T-helper 1 cell treated with Interleukin-12 subunit alpha and Interleukin-12 subunit beta and Interleukin-4 antibody, amounts not matched to agents 30 ng/mL and 1 ng/mL, for 36 hours (primary cell): ENCODE results near the gene DENND4B. TPM values are rescaled to one million over a fixed set of nuclear protein-coding genes. Genes with fewer than 3 reads are reported as not detected.
"Not testable (repeated sequence)": the region's sequence is repeated elsewhere in the genome, so short reads cannot be mapped to it uniquely, and the experiment has no call there.

Experiments used
- intact Hi-C: fragments of 100-400 bp; cut with micrococcal nuclease; formaldehyde crosslinking; loops from one replicate; pipeline ENCODE4 v1.15.1; 2024
- total RNA-seq: library from RNA; stranded (reverse); gene quantifications from 2 replicates; pipeline ENCODE4 v1.2.3, GENCODE V29; 2022

The DENND4B gene, protein sequence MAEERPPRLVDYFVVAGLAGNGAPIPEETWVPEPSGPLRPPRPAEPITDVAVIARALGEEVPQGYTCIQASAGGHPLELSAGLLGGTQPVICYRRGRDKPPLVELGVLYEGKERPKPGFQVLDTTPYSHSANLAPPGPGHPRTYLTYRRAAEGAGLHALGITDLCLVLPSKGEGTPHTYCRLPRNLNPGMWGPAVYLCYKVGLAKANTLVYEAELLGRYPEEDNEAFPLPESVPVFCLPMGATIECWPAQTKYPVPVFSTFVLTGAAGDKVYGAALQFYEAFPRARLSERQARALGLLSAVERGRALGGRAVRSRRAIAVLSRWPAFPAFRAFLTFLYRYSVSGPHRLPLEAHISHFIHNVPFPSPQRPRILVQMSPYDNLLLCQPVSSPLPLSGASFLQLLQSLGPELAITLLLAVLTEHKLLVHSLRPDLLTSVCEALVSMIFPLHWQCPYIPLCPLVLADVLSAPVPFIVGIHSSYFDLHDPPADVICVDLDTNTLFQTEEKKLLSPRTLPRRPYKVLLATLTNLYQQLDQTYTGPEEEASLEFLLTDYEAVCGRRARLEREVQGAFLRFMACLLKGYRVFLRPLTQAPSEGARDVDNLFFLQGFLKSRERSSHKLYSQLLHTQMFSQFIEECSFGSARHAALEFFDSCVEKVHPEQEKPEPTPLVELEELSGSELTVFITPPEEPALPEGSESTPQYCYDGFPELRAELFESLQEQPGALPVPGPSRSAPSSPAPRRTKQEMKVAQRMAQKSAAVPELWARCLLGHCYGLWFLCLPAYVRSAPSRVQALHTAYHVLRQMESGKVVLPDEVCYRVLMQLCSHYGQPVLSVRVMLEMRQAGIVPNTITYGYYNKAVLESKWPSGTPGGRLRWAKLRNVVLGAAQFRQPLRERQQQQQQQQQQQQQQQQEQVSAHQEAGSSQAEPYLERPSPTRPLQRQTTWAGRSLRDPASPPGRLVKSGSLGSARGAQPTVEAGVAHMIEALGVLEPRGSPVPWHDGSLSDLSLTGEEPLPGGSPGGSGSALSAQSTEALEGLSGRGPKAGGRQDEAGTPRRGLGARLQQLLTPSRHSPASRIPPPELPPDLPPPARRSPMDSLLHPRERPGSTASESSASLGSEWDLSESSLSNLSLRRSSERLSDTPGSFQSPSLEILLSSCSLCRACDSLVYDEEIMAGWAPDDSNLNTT (N-terminal part only)
- total RNA-seq = 170 and 173 TPM in 2 replicates

DNA sequence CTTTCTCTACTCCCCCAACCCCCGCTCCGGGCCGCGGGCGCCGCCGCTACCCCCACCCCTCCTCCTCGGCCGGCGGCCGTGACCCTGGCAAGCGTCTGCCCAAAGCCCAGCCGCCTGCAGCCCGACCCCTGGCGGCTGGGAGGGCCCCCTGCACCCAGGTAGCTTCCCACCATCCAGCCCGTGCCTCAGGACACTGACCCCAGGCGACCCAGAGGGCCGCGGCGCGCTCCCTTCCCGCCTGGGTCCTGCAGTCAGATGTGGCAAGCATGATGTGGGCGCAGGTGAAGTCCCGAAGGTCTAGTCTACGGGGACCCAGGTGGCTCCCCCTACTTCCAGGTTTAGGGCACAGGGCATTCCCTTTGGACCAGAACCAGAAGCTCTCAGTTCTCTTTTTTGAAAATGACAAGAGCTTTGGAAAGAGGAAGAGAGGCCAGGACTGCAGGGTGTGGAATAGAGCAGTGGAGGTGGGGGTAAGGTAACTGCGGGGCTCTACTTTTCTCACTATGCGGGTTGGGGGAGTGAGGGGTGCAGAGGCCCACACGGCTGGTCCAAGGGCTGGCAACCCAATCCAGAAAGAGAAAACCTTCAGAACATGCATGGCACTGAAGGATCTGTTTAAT is at the start of gene DENND4B:
TSS of gene DENND4B (minus strand) at position 97 of the 620 bp plus-strand sequence. CDS start 2,344 bp downstream, outside the sequence.
- intact Hi-C loops = loop anchor here (1.0 kb wide), 2 partner anchors 21 to 31 kb away; partner anchors contain the start of genes CREB3L4 and JTB

DNA sequence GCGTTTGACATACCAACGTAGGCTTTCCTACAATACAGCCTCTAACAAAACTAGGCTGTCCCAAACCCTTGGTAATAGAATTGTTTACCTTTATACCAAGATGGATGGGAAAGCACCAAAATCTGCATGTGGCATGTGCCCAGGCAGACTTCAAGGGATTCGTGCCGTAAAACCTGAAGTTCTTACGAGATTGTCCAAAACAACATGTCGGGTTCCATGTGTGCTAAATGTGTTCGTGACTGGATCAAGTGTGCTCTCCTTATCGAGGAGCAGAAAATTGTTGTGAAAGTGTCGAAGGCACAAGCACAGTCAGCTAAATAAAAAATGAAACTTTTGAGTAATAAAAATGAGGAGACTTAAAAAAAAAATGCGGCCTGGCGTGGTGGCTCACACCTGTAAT is 49.1 kb upstream of the DENND4B start:
- intact Hi-C loops = no loop called here

DNA sequence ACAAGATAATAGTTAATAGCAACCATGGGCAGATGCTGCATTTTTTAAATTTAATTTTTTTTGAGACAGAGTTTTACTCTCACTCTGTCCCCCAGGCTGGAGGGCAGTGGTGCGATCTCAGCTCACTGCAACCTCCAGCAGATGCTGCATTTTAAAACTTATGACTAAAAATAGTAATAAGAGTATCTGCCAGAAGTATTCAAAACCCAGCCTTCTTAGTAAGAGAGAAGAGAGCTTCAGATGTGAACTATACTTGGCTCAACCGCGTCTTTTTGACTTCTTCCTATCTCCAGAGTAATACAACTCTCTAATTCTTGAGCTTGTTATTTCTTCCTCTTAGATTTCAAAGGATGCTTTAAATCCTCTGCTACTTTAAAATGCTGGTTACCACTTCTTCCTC is 48.7 kb upstream of the DENND4B start:
- intact Hi-C loops = no loop called here

DNA sequence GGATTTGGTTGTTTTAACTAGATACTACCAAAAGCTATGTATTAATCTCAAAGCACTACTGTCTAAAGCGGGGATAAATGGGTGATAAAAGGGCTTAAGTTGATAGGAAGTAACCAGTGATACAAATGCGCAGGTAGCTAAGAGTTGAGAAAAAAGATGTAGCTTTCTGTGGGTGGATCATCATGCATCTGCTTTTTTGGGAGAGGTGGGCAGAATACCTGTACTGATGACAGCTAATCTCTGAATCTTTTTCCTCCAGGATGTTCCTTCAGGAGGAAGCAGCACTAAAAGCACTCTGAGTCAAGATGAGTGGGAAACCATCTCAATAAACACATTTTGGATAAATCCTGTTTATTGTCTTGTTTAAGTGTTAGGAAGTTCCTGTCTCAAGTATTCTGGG is 45.3 kb upstream of the DENND4B start:
- intact Hi-C loops = loop anchor here (2.0 to 5.0 kb wide), 5 partner anchors 33 to 460 kb away; partner anchors contain the start of genes CRTC2 and UBAP2L

DNA sequence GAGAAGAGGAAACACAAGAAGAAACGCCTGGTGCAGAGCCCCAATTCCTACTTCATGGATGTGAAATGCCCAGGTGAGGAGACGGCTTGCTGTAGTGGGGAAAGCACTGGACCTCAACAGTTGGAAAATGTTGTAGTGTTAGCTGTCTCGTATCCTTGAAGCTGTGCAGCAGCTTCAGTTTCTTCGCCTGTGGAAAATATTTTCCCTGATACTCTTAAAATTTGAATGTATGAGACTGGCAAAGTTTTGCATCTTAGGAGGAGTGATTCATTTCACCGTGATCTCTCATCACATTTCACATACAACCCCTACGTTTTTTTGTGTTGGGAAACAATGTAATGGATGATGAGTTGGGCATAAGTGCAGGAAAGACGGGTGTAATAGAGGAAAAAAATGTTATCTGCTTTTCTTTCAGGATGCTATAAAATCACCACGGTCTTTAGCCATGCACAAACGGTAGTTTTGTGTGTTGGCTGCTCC is 44.7 kb upstream of the DENND4B start:
- intact Hi-C loops = loop anchor here (2.0 to 5.0 kb wide), 5 partner anchors 32 to 459 kb away; partner anchors contain the start of genes CRTC2 and UBAP2L

DNA sequence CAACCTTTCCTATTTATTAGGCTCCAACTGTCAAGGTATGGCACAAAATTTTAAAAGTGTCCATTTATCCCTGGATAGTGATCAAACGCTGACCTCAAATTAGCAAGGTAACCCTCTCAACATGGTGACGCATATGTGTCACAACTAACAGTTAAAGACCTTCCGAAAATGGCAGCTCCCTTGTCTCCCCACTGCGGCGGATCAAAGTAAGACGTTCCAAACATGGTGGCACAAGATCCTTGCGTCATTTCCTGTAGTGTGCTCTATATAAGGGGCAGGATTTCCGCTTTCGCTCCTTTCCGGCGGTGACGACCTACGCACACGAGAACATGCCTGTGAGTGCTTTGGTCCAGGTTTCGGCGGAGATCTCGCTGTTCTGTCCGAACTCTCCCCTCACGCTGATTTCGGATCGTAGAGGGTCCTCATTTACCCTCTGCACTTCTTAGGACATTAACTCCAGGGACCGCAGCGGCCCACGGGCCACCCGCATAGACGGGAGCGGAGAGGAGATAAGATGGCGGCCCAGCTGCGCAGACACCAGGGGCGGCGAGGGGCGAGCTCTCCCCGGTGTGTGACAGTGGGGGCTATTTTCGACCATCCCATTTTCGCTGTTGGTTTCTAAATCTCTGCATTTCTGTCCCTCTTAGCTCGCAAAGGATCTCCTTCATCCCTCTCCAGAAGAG is 44.1 kb upstream of the DENND4B start, which contains the start of gene RPS27:
TSS of gene RPS27 (plus strand) at position 295 of the 683 bp plus-strand sequence. CDS start at position 330, 35 bp downstream.
- intact Hi-C loops = loop anchor here (1.0 to 5.0 kb wide), 17 partner anchors 13 to 458 kb away; partner anchors contain the start of genes CREB3L4, CRTC2, HAX1 and JTB

DNA sequence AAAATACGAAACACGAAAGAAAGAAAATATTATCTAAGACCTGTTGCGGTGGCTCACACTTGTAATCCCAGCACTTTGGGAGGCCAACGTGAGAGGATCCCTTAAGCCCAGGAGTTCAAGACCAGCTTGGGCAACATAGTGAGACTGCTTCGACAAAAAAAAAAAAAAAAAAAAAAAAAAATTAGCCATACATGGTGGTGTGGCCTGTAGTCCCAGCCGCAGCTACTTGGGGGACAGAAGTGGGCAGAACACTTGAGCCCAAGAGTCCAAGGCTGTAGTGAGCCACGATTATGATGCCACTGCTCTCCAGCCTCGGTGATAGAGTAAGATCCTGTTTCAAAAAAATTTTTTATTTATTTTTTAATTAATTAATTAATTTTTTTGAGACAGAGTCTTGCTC is 41.1 kb upstream of the DENND4B start:
- intact Hi-C loops = loop anchor here (2.0 kb wide), 3 partner anchors 205 to 415 kb away; partner anchors contain the start of gene INTS3

DNA sequence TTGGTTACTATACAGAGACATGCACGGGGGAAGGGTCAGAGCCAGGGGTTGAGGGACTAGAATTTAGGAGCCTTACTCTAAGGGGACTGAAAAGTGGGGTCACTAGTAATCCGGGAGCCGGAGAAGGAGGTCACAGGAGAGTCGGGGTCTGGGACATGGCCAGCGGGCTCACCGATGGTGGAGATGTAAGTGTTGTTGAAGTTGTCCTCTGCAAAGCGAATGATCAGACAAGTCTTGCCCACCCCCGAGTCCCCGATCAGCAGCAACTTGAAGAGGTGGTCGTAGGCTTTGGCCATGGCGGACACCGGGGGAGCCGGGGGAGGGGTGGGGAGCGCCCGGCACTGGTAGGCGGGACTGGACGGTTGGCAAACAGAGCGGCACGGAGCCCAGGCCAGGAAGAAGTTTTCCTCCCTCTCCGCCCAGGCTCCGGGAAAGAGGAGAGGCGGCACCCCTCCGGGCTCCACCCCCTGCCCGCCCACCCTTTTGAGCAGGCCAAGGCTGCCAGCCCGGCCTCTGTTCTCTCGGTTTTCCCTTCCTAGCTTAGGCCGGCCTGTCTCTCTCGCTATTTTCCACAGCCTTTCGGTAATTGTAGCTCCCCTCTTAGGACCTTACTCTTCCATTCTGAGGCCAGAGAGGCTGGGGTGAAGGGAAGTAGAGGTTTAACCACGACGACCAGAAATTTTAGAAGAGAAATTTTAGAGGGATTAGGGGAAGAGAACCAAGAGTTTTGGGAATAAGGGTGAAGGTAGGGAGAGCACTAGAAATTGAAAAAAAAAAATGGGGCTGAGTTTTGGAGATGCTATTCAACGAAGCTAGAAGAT is 39.6 kb upstream of the DENND4B start, which contains the start of gene RAB13:
TSS of gene RAB13 (minus strand) at position 399 of the 821 bp plus-strand sequence. CDS start at position 296, 103 bp downstream.
- intact Hi-C loops = loop anchor here (1.0 to 2.0 kb wide), 12 partner anchors 9 to 413 kb away; partner anchors contain the start of genes CREB3L4, INTS3 and JTB

DNA sequence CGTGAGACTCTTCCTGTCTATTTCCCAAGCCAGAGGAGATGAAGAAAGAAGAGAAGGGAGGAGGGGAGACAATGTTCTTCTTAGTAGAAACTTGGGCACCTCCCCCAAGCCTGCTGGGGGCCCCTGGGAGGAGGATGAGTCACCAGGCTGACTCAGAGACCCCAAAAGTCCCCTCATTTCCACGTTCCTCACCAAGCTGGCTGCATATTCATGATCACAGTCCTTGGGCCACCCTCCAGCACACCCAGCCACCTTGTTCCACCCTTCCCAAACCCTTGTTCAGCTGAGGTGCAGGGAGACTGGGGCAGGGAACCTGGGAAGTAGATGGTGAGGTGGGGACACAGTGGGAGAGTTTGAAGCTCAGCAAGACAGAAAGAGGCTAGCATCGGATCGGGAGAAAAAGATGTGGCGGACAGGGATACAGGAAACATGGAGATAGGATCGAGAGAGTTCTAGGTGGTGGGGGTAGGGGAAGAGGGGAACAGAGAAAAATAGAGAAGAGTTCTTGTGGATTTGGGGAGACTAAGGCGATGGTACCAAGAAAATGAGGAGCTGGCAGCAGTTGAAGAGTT is 38.9 kb upstream of the DENND4B start:
- intact Hi-C loops = no loop called here

DNA sequence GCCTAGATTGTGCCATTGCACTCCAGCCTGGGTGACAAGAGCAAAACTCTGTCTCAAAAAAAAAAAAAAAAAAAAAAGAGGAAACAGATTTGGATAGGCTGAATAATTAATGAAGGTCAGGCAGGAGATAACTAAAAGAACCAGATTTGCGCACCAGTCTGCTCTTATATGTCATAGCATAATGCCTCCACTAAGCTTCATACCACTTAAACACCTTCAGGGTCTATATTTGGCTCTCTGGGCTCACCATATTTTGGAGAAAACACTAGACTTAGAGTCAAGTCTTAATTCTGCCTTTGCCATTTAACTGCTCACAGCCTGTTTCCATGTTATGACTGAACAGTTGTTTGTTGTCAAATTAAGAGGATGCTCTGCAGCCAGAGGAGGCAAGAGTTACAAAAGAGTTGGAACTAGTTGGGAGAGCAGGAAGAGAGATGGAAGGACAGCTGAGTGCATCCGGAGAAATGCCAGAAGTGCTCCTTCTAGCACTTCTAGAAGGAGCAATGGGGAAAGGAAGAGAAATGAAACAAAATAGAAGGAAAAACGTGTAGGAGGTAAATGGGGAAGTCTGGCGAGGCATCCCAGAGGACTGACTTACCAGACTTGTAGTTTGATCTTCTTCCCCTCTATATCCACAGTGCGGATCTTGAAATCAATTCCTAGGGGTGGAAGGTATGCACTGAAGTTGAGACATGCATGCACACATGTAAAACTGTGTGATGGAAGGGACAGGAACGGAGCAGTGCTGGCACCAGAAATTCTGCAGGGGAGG is 37.8 kb upstream of the DENND4B start:
- intact Hi-C loops = no loop called here

DNA sequence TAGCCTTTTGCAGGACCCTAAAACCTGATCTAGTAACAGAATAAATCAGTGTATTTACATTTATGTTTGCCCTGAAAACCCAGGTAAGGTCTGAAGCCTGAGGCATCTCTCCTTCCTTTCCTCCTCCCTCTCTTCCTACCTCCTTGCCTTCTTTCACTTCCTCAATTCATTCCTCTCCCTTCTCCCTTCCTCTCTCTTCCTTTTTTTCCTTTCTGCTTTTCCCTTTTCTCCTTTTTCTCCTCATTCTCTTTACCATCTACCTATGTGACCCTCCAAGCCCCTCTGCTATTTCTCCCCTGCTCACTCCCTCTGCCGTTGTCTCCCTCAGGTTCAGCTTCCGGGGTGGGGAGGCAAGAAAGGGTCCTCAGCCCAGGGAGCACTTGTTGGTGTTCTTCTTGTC is 35.2 kb upstream of the DENND4B start:
- intact Hi-C loops = not testable (repeated sequence)

DNA sequence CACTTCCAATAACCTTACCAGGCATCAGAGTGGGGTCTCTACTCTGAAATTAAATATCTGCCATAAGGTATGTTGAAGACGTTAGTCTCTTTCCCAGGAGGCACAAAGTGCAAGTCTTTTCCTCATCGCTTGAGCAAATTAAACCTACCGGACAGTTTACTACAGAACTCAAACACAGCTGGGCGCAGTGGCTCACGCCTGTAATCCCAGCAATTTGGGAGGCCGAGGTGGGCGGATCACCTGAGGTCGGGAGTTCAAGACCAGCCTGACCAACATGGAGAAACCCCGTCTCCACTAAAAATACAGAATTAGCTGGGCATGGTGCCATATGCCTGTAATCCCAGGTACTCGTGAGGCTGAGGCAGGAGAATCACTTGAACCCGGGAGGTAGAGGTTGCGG is 32.6 kb upstream of the DENND4B start:
- intact Hi-C loops = loop anchor here (5.0 kb wide), 2 partner anchors 178 to 348 kb away; partner anchors contain the start of genes ATP8B2 and NUP210L

DNA sequence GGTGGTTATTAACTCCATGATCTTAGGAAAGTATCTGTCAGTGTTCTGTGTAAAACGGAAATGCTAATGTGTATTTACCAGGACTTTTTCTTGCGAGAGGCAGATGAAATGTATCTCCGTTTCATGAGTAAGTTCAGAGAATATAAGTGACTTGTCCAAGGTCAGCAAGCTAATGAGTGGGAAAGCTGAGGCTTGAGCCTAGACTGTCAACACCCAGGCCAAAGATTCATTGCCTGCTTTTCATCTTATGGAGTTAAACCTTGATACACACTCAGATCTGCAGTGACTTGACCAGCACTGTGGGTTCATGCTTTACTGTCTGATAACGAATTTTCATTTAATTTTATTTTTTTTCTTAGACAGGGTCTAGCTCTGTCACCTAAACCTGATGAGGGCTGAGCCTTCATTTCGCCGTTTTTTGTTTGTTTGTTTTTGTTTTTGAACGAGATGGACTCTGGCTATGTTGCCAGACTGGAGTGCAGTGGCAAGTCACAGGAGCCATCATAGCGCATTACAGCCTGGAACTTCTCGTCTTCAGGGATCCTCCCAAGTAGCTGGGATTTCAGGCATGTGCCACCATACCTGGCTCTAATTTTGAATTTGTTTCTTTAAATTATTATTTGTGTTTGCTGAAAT is 31.9 kb upstream of the DENND4B start:
- intact Hi-C loops = loop anchor here (5.0 kb wide), 2 partner anchors 179 to 349 kb away; partner anchors contain the start of genes ATP8B2 and NUP210L

DNA sequence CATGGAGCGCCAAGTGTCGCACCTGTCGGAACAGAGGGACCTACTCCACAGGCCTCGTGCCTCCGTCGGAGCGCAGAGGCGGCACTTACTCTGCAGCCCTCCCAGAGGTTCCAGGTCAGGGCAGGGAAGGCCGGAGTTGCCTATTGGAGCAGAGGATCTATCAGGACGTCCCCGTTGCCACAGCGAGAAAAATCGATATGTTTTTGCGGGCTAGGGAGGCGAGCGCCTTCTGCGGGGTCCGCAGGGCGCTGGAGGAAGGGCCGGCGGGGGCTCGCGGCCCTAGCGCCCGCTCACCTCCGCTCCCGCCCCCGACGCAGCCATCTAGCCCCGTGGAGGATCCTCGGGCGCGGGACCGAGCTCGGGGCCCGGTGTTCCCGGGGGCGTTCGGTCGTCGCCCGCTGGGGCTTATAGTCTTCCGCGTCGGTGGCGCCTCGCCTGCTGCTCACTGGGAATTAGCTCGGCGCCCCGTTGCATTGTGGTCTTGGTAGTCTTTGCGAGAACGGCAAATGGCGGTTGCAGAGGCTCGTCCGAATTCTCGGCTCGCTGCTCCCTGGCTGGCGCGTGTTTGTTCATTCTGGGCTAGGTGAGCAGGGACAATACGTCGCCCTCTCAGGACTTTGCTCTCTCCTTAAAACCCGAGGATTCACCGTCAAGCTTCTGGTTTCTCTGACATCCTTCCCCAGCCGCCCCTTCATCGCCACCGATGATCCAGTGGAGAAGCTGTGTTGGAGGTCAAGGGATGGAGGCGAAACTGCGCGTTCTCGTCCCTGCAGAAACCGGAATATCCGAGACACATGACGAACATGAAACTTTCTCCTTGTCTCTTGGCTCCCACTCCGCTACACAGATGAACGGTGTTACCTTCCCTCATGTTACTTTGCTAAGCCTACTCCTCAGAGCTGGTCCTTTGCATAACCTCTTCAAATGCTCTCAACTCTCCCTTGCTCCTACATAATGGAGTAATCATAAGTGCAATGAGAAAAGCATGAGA is 31.0 kb upstream of the DENND4B start, which contains the start of gene JTB:
TSS of gene JTB (minus strand) at position 425 of the 991 bp plus-strand sequence. CDS start at position 3, 422 bp downstream.
- intact Hi-C loops = loop anchor here (1.0 to 5.0 kb wide), 10 partner anchors 9 to 350 kb away; partner anchors contain the start of genes ATP8B2, CREB3L4, DENND4B and NUP210L

DNA sequence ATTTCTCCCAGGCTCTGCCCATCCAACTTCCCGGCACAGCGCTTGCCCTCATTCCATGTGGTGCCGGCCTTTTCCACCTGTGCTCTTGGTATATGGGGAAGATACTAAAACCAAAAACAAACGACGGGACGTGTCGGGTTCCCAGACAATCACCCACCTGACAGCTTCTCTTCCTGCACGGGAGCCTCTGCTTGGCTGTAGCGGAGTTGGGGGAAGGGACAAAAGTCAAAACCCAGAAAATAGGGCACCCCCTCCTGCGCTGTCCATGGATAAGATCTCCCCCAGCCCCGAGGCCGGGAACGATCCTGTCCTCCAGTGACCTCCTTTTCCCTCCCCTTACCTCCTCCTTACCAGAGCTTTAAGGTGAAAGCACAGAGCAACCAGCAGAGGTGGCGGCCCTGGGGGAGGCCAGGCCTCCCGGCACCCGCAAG is 30.3 kb upstream of the DENND4B start:
- intact Hi-C loops = loop anchor here (1.0 to 5.0 kb wide), 10 partner anchors 9 to 350 kb away; partner anchors contain the start of genes ATP8B2, CREB3L4, DENND4B and NUP210L
